A172 (cell line): ENCODE measurements around the gene PATE3. TPM values are rescaled to one million over a fixed set of nuclear protein-coding genes. Genes with fewer than 3 reads are reported as not detected.

Experiments
- total RNA-seq: library from RNA; depleted of rRNA; stranded (reverse); fragments of >200 nt; shearing (Covaris generic); gene quantifications from 2 replicates; pipeline ENCODE4 v1.2.3, GENCODE V29; 2014; rRNA removed

The PATE3 gene
- total RNA-seq, 1 experiment from 2014 or later, result not detected

Other genes with a start within 250 kb of the PATE3 start
- 76.4 and 81.6 TPM in 2 replicates for gene EI24, start 218.7 kb upstream of the PATE3 start, total RNA-seq
- gene STT3A, start 195.3 kb upstream of the PATE3 start, total RNA-seq, result 138 and 139 TPM in 2 replicates
- 44.9 and 57.7 TPM in 2 replicates for gene CHEK1, start 163.0 kb upstream of the PATE3 start, total RNA-seq
- gene ACRV1, start 107.3 kb upstream of the PATE3 start, total RNA-seq, result not detected in 2 replicates
- not detected in 2 replicates for gene PATE1, start 41.8 kb upstream of the PATE3 start, total RNA-seq
- gene PATE2, start 9.3 kb upstream of the PATE3 start, total RNA-seq, result not detected in 2 replicates
- not detected in 2 replicates for gene PATE4, start 45.2 kb downstream of the PATE3 start, total RNA-seq
- gene HYLS1, start 99.5 kb downstream of the PATE3 start, total RNA-seq, result 9.7 and 12.5 TPM in 2 replicates
- gene PUS3, start 115.1 kb downstream of the PATE3 start, total RNA-seq, result 9.5 and 14.0 TPM in 2 replicates
- not detected in 2 replicates for gene DDX25, start 116.4 kb downstream of the PATE3 start, total RNA-seq
- gene VSIG10L2, start 157.9 kb downstream of the PATE3 start, total RNA-seq, result not detected in 2 replicates